ENCODE measurements around the gene CPSF6. TPM values are rescaled to one million over a fixed set of nuclear protein-coding genes. Genes with fewer than 3 reads are reported as not detected.
"Not testable (repeated sequence)": the region's sequence is repeated elsewhere in the genome, so short reads cannot be mapped to it uniquely, and the experiment has no call there.

CPSF6 gene
- total and polyA plus RNA-seq, 7 donors = 15.0 to 96.0 (median 33.5) TPM

DNA sequence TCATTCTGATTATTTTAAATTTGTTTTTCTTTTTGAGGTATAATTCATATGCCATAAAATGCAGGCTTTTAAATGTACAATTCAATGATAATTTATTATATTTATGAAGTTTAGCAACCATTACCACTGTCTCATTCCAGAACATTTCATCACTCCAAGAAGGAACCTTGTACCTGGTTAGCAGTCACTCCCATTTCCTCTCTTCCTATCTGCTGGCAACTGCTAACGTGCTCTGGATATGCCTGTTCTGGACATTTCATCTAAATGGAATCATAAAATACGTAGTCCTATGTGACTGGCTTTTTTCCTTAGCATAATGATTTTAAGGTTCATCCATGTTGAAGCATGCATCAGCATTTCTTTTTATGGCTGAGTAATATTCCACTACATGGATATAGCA is 15.5 kb downstream of the CPSF6 start:
- no peak for TF ChIP-seq EP300 (IDR thresholded peaks at IDR 0.05)
- no peak for TF ChIP-seq POLR2AphosphoS5 (IDR thresholded peaks at IDR 0.05)
- no peak for TF ChIP-seq POLR2A (IDR thresholded peaks at IDR 0.05)
- TF ChIP-seq, protein P1, sequence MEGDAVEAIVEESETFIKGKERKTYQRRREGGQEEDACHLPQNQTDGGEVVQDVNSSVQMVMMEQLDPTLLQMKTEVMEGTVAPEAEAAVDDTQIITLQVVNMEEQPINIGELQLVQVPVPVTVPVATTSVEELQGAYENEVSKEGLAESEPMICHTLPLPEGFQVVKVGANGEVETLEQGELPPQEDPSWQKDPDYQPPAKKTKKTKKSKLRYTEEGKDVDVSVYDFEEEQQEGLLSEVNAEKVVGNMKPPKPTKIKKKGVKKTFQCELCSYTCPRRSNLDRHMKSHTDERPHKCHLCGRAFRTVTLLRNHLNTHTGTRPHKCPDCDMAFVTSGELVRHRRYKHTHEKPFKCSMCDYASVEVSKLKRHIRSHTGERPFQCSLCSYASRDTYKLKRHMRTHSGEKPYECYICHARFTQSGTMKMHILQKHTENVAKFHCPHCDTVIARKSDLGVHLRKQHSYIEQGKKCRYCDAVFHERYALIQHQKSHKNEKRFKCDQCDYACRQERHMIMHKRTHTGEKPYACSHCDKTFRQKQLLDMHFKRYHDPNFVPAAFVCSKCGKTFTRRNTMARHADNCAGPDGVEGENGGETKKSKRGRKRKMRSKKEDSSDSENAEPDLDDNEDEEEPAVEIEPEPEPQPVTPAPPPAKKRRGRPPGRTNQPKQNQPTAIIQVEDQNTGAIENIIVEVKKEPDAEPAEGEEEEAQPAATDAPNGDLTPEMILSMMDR (IDR thresholded peaks at IDR 0.05) = no peak
- 86 to 91% methylated on average over 2 of the region's 2 CpGs for WGBS, 2 donors
- Histone ChIP-seq H3K9me3 (no peaks in the 10 kb centered on the region), H3K4me3 (no peak overlapping the region), H3K36me3 (peaks cover 19 to 51% (median 25%) of the 10 kb centered on the region in 4 donors), H3K4me1 (peaks cover 0 to 25% (median 9%) of the 10 kb centered on the region in 4 donors), H3K27ac (no peak overlapping the region), H3K27me3 (no peaks in the 10 kb centered on the region)
- intact Hi-C loops (cut with DNase I) = loop anchor here (2.0 kb wide), 1 partner anchor 100 kb away; no protein-coding TSS in a partner anchor
- no peak for DNase-seq

DNA sequence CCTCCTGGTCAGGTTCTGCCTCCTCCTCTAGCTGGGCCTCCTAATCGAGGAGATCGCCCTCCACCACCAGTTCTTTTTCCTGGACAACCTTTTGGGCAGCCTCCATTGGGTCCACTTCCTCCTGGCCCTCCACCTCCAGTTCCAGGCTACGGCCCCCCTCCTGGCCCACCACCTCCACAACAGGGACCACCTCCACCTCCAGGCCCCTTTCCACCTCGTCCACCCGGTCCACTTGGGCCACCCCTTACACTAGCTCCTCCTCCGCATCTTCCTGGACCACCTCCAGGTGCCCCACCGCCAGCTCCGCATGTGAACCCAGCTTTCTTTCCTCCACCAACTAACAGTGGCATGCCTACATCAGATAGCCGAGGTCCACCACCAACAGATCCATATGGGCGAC is 19.3 kb downstream of the CPSF6 start:
- H3K4me3 ChIP-seq = no peak overlapping the region
- H3K9me3 ChIP-seq = no peaks in the 10 kb centered on the region
- peak; percentile 61 for DNase-seq
- no peaks in the 10 kb centered on the region for H3K27me3 ChIP-seq
- intact Hi-C loops (cut with DNase I) = no loop called here
- no peaks in the 10 kb centered on the region for H3K4me1 ChIP-seq
- peaks cover 19 to 89% (median 51%) of the 10 kb centered on the region in 4 donors for H3K36me3 ChIP-seq
- whole genome bisulfite sequencing, 2 donors = 96% methylated on average over 10 of the region's 10 CpGs
- H3K27ac ChIP-seq = no peak overlapping the region
- no peak for TF ChIP-seq POLR2AphosphoS5 (IDR thresholded peaks at IDR 0.05)
- no peak for TF ChIP-seq EP300 (IDR thresholded peaks at IDR 0.05)
- no peak for TF ChIP-seq POLR2A (IDR thresholded peaks at IDR 0.05)
- TF ChIP-seq, protein P1 (IDR thresholded peaks at IDR 0.05) = no peak

DNA sequence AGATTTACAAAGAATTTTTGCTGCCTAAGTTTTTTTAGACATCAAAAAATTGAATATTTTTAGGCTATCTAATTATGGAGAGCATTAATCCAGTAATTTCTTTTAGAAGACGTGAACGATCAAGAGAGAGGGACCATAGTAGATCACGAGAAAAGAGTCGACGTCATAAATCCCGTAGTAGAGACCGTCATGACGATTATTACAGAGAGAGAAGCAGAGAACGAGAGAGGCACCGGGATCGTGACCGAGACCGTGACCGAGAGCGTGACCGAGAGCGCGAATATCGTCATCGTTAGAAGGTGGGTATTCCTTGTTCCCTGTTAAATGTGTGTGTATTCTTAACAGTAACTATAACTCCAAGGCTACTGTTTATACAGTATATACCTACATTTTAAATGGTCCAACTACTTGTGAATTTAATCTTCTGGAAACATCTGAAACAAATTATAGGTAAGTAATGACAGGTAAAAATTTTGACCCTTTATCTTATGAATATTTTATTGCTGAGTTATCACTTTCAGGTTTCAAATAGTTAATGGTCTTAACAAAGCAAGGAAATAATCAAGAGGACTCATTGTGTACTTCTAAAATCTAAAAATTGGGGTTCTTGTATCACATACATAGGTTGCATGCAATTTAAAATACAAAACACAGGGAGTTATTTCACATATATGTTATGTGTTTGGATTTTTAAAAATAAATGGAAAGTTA is 23.1 kb downstream of the CPSF6 start:
- intact Hi-C loops (cut with DNase I) = loop anchor here (10.0 kb wide), 1 partner anchor 332 kb away; no protein-coding TSS in a partner anchor

DNA sequence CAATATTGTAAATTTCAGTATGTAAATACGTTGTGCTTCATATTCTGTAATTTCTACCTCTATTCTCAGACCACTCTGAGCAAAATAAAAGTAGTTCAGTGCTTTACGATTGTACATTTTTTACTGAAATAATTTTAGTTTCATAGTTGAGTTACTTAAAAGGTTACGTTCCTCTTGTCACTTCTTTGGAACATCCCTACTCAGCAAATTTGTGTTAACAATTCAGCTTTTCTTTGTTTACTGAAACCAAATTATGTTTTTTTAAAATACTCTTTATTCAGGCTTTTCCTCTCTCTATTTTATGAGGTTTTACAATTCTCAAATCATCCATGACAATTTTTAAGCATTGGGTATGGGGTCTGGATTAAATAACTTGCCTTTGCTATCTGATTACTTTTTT is 25.8 kb downstream of the CPSF6 start:
- H3K36me3 ChIP-seq = peaks cover 0 to 66% (median 25%) of the 10 kb centered on the region in 4 donors
- TF ChIP-seq POLR2AphosphoS5 (IDR thresholded peaks at IDR 0.05) (no peak), POLR2A (IDR thresholded peaks at IDR 0.05) (no peak), EP300 (IDR thresholded peaks at IDR 0.05) (no peak)
- TF ChIP-seq, protein P1 (IDR thresholded peaks at IDR 0.05) = no peak
- no peak overlapping the region for H3K4me3 ChIP-seq
- no peak for DNase-seq
- H3K27ac ChIP-seq = no peak overlapping the region
- no peaks in the 10 kb centered on the region for H3K27me3 ChIP-seq
- peaks cover 0 to 9% (median 0%) of the 10 kb centered on the region in 4 donors for H3K4me1 ChIP-seq
- intact Hi-C loops (cut with DNase I) = loop anchor here (10.0 kb wide), 1 partner anchor 330 kb away; no protein-coding TSS in a partner anchor
- no peaks in the 10 kb centered on the region for H3K9me3 ChIP-seq
- 95% methylated on average over 3 of the region's 3 CpGs for WGBS, 2 donors

More for the DNA sequence above, 23.1 kb downstream of the CPSF6 start:
- Histone ChIP-seq H3K27me3 (no peaks in the 10 kb centered on the region), H3K36me3 (peaks cover 11 to 84% (median 49%) of the 10 kb centered on the region in 4 donors), H3K9me3 (no peaks in the 10 kb centered on the region), H3K4me1 (peaks cover 0 to 9% (median 0%) of the 10 kb centered on the region in 4 donors), H3K4me3 (no peak overlapping the region), H3K27ac (no peak overlapping the region)
- no peak for DNase-seq
- whole genome bisulfite sequencing, 2 donors = 98% methylated on average over 20 of the region's 20 CpGs
- TF ChIP-seq, protein P1 (IDR thresholded peaks at IDR 0.05) = no peak
- TF ChIP-seq EP300 (IDR thresholded peaks at IDR 0.05) (no peak), POLR2AphosphoS5 (IDR thresholded peaks at IDR 0.05) (no peak), POLR2A (IDR thresholded peaks at IDR 0.05) (no peak)

DNA sequence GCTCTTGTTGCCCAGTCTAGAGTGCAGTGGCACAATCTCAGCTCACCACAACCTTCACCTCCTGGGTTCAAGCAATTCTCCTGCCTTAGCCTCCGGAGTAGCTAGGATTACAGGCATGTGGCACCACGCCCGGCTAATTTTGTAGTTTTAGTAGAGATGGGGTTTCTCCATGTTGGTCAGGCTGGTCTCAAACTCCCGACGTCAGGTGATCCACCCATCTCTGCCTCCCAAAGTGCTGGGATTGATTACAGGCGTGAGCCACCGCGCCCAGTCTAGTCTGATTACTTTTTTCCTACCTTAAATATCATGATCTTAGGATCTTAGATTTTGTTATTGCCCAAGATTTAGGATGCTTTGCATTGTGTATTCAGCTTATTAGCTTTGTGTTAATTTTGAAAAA is 26.3 kb downstream of the CPSF6 start:
- H3K9me3 ChIP-seq, H3K4me1 ChIP-seq, DNase-seq, H3K4me3 ChIP-seq, H3K27ac ChIP-seq, H3K27me3 ChIP-seq: not testable (repeated sequence)
- WGBS, 2 donors = 59 to 86% methylated on average over 8 of the region's 8 CpGs
- intact Hi-C loops (cut with DNase I) = loop anchor here (10.0 kb wide), 1 partner anchor 329 kb away; no protein-coding TSS in a partner anchor
- H3K36me3 ChIP-seq = peaks cover 0 to 66% (median 21%) of the 10 kb centered on the region in 4 donors

Data from sigmoid colon (tissue), 7 donors.